GM12878 (cell line): ENCODE results near the gene SSBP3. TPM values are rescaled to one million over a fixed set of nuclear protein-coding genes. Genes with fewer than 3 reads are reported as not detected.

ENCODE experiments used
- ATAC-seq: fragments of 200-7000 bp; cut with Tn5 transposase; 3 replicates; pipeline ENCODE4 v1.9.1; 2020; ENCODE audit warnings: mild to moderate bottlenecking, moderate library complexity
- BruUV-seq: library from RNA; stranded (reverse); fragments of 400-500 nt; replicated peaks from 2 replicates; lab custom pipeline; 2021; lab: Mats Ljungman, UMichigan
- CTCF ChIA-PET: fragments of 300-600 bp; sonication (Branson Sonifier 250); formaldehyde crosslinking; extraction: SDS; loops from one replicate; lab custom pipeline; 2021; ENCODE audit warnings: inconsistent platforms; lab: Yijun Ruan, JAX
- POLR2A ChIA-PET: fragments of 350-600 bp; formaldehyde crosslinking; extraction: SDS; loops from one replicate; lab custom pipeline; 2021; ENCODE audit warnings: inconsistent platforms; lab: Charles Lee
- RAD21 ChIA-PET: fragments of 300-600 bp; sonication (Branson Sonifier 250); formaldehyde crosslinking; loops from one replicate; lab custom pipeline; 2023; ENCODE audit warnings: antibody characterized with exemption; ENCODE audit not compliant: unreplicated experiment; lab: Charles Lee
- SMC1A ChIA-PET: fragments of 300-600 bp; sonication (Branson Sonifier 250); formaldehyde crosslinking; loops from one replicate; lab custom pipeline; 2023; ENCODE audit not compliant: unreplicated experiment, uncharacterized antibody; lab: Charles Lee
- DNase-seq: peaks from one replicate; pipeline ENCODE4 v3.0.0-alpha.2; 2011; ENCODE audit warnings: low read depth, low spot score
- FAIRE-seq: peaks from 3 replicates; lab custom pipeline; 2011; peaks lifted over from hg19 to GRCh38; lab: Jason Lieb, UNC
- H2AFZ ChIP-seq: 2 replicates; pipeline ENCODE4 v1.6.0; 2011; ENCODE audit warnings: low read depth, low read length, control low read depth; ENCODE audit not compliant: control insufficient read depth
- H3K27ac ChIP-seq: 2 replicates; pipeline ENCODE4 v1.5.1; 2011; ENCODE audit warnings: control low read depth; ENCODE audit not compliant: control insufficient read depth, insufficient read depth
- H3K27me3 ChIP-seq, 2 experiments: replicated peaks in 1 of 2; 2 replicates each; pipeline versions ENCODE4 v1.6.0 to v1.6.1; 2011; ENCODE audit warnings: low read length in 1 of 2; ENCODE audit not compliant: control insufficient read depth in 2 of 2, insufficient read depth in 2 of 2
- H3K36me3 ChIP-seq, 2 experiments: 2 replicates each; pipeline ENCODE4 v1.5.1; 2011; ENCODE audit warnings: low read length in 1 of 2; ENCODE audit not compliant: control insufficient read depth in 2 of 2, insufficient read depth in 2 of 2
- H3K4me1 ChIP-seq: 2 replicates; pipeline ENCODE4 v1.6.1; 2011; ENCODE audit warnings: mild to moderate bottlenecking, low read length, moderate library complexity, mixed read lengths; ENCODE audit not compliant: control insufficient read depth, insufficient read depth
- H3K4me2 ChIP-seq: 2 replicates; pipeline ENCODE4 v1.6.0; 2011; ENCODE audit warnings: control low read depth; ENCODE audit not compliant: control insufficient read depth, insufficient read depth
- H3K4me3 ChIP-seq: fragments of 200-600 bp; sonication (generic); 2 replicates; pipeline ENCODE4 v1.5.1; 2016
- H3K79me2 ChIP-seq: 2 replicates; pipeline ENCODE4 v1.6.0; 2011; ENCODE audit warnings: low read length; ENCODE audit not compliant: control insufficient read depth, insufficient read depth
- H3K9ac ChIP-seq: 2 replicates; pipeline ENCODE4 v1.8.0; 2011; ENCODE audit warnings: low read length, control low read depth, mixed read lengths; ENCODE audit not compliant: control insufficient read depth, insufficient read depth
- H3K9me3 ChIP-seq: replicated peaks from 3 replicates; pipeline ENCODE4 v1.5.1; 2011; ENCODE audit warnings: mild to moderate bottlenecking, low read length; ENCODE audit not compliant: control insufficient read depth, insufficient read depth
- H4K20me1 ChIP-seq: 2 replicates; pipeline ENCODE4 v1.6.0; 2011; ENCODE audit not compliant: control insufficient read depth, insufficient read depth
- BACH1 ChIP-seq: fragments of 450-650 bp; IDR thresholded peaks from 2 replicates; pipeline ENCODE4 v1.6.1; 2017; ENCODE audit warnings: mild to moderate bottlenecking, borderline replicate concordance
- CHD2 ChIP-seq: IDR thresholded peaks from 2 replicates; pipeline ENCODE4 v1.6.1; 2011; ENCODE audit warnings: low read depth, low read length, improper control_type of control experiment, borderline replicate concordance
- CREM ChIP-seq: IDR thresholded peaks from 2 replicates; pipeline ENCODE4 v1.6.1; 2014; ENCODE audit warnings: antibody characterized with exemption, low read depth
- ESRRA ChIP-seq: IDR thresholded peaks from 2 replicates; pipeline ENCODE4 v1.6.1; 2012; ENCODE audit warnings: mild to moderate bottlenecking, low read length, improper control_type of control experiment
- FOXK2 ChIP-seq: fragments of 450-650 bp; IDR thresholded peaks from 2 replicates; pipeline ENCODE4 v1.6.1; 2017; ENCODE audit warnings: mild to moderate bottlenecking, moderate library complexity
- MXI1 ChIP-seq: fragments of 150-350 bp; IDR thresholded peaks from 2 replicates; pipeline ENCODE4 v1.6.1; 2011; ENCODE audit warnings: low read depth, mild to moderate bottlenecking, inconsistent platforms, low read length, improper control_type of control experiment
- MYB ChIP-seq: fragments of 150-350 bp; IDR thresholded peaks from 2 replicates; pipeline ENCODE4 v1.6.1; 2014; ENCODE audit warnings: mild to moderate bottlenecking, low read depth, low read length, borderline replicate concordance
- NFXL1 ChIP-seq: fragments of 450-650 bp; IDR thresholded peaks from 2 replicates; pipeline ENCODE4 v1.6.1; 2017; ENCODE audit warnings: antibody characterized with exemption, mild to moderate bottlenecking, borderline replicate concordance
- NFYB ChIP-seq: IDR thresholded peaks from 2 replicates; pipeline ENCODE4 v1.6.1; 2011; ENCODE audit warnings: low read depth, mild to moderate bottlenecking, low read length, improper control_type of control experiment, moderate library complexity; ENCODE audit not compliant: insufficient read depth
- POLR2AphosphoS5 ChIP-seq: IDR thresholded peaks from 2 replicates; pipeline ENCODE4 v1.6.1; 2011; ENCODE audit warnings: mild to moderate bottlenecking, low read length, inconsistent platforms
- SIN3A ChIP-seq: IDR thresholded peaks from 2 replicates; pipeline ENCODE4 v1.6.1; 2012; ENCODE audit warnings: low read depth, low read length, improper control_type of control experiment
- SIX5 ChIP-seq: IDR thresholded peaks from 2 replicates; pipeline ENCODE4 v1.6.1; 2011; ENCODE audit warnings: mild to moderate bottlenecking, low read depth, low read length, moderate library complexity; ENCODE audit not compliant: severe bottlenecking
- SPI1 ChIP-seq: IDR thresholded peaks from 2 replicates; pipeline ENCODE4 v1.6.1; 2011; ENCODE audit warnings: low read depth, mild to moderate bottlenecking, low read length, moderate library complexity, borderline replicate concordance; ENCODE audit not compliant: insufficient read depth
- SUZ12 ChIP-seq: fragments of 200-600 bp; sonication (generic); IDR thresholded peaks from one replicate; pipeline ENCODE4 v1.6.1; 2018; ENCODE audit warnings: antibody characterized with exemption, mild to moderate bottlenecking; ENCODE audit not compliant: unreplicated experiment
- ZNF384 ChIP-seq: IDR thresholded peaks from 2 replicates; pipeline ENCODE4 v1.6.1; 2012; ENCODE audit warnings: low read depth, mild to moderate bottlenecking, low read length, improper control_type of control experiment, borderline replicate concordance
- WGBS: methylation state at CpG from one replicate; pipeline ENCODE4 v1.1.6; 2016; ENCODE audit warnings: low lambda C conversion rate; ENCODE audit not compliant: insufficient replicate concordance, insufficient coverage; ENCODE audit errors: missing lambda C conversion rate; 5-methylcytosine and 5-hydroxymethylcytosine counted together
- in situ Hi-C: fragments of 300-500 bp; cut with MboI; formaldehyde crosslinking; loops from 9 replicates; pipeline ENCODE4 v1.14.3; 2018; ENCODE audit warnings: mixed read lengths
- intact Hi-C: fragments of 100-400 bp; cut with micrococcal nuclease; formaldehyde crosslinking; loops from one replicate; pipeline ENCODE4 v1.14.2; 2022; ENCODE audit not compliant: unreplicated experiment
- polyA plus RNA-seq, 11 experiments: library from polyadenylated mRNA; depleted of rRNA in 4 of 11; unstranded in 6 of 11; stranded (reverse) in 5 of 11; fragments of >200 nt; fragmentation: Nextera tagmentation in 4 of 11; fragmentation: Illumina TruSeq in 1 of 11; extraction: Ambion mirVana in 4 of 11; extraction: Trizol in 1 of 11; gene quantifications; 1 replicate in 1 of 11; 2 replicates in 10 of 11; pipeline versions ENCODE4 v1.2.1 to v1.2.3, GENCODE V29; 2011 to 2016; ENCODE audit warnings: inconsistent platforms in 2 of 11, missing spikeins in 2 of 11, low read depth in 1 of 11
- total RNA-seq, 4 experiments: library from RNA; depleted of rRNA in 3 of 4; stranded (reverse); fragments of >200 nt in 3 of 4; fragmentation: Illumina TruSeq in 1 of 4; extraction: Trizol in 1 of 4; gene quantifications; 2 replicates each; pipeline versions ENCODE4 v1.2.1 to v1.2.3, GENCODE V29; 2013 to 2021
- TF ChIP-seq, protein P1 (sequence below): fragments of 450-650 bp; IDR thresholded peaks from 2 replicates; pipeline ENCODE4 v1.6.1; 2017; ENCODE audit warnings: mild to moderate bottlenecking, low read depth, inconsistent platforms; ENCODE audit not compliant: poor library complexity, severe bottlenecking
- TF ChIP-seq, protein P2 (sequence below): IDR thresholded peaks from 2 replicates; pipeline ENCODE4 v1.6.1; 2011; ENCODE audit warnings: low read depth, mild to moderate bottlenecking, low read length, moderate library complexity, borderline replicate concordance; ENCODE audit errors: extremely low read depth

The SSBP3 gene
- total and polyA plus RNA-seq, 10 of the 15 experiments (the other 5 are each of a cell fraction or from before 2014, with no cell fraction given) = 4.1 to 51.7 (median 17.1) TPM

- ChIA-PET RAD21 (no interaction called here), CTCF (no interaction called here), SMC1A (no interaction called here), POLR2A (no interaction called here)
- no peaks in the 10 kb centered on the region for H3K4me1 ChIP-seq
- H3K79me2 ChIP-seq = no peaks in the 10 kb centered on the region
- H3K27ac ChIP-seq = no peak overlapping the region
- no peaks in the 10 kb centered on the region; a peak in 1 of 4 replicates for H3K27me3 ChIP-seq
- H3K4me3 ChIP-seq = no peak overlapping the region
- in situ Hi-C loops = no loop called here
- 0% methylated on average over 5 of the region's 5 CpGs for WGBS
- no peak overlapping the region for H2AFZ ChIP-seq
- no peak for DNase-seq
- ATAC-seq = no peak
- no peak overlapping the region for H3K9ac ChIP-seq
- H3K4me2 ChIP-seq = no peak overlapping the region
- BruUV-seq = no TSS peak
- H3K9me3 ChIP-seq = no peaks in the 10 kb centered on the region
- H4K20me1 ChIP-seq = no peaks in the 10 kb centered on the region
- no peak for FAIRE-seq
- intact Hi-C loops = no loop called here
- no peaks in the 10 kb centered on the region for H3K36me3 ChIP-seq
- no peak for TF ChIP-seq POLR2AphosphoS5
- TF ChIP-seq SUZ12 = no peak
- TF ChIP-seq SPI1 = peak; percentile 15; the same call in 1 of the 2 replicates
Observed at GRCh38 chr1:54417123-54417522, 10.9 kb upstream of the SSBP3 start.

DNA sequence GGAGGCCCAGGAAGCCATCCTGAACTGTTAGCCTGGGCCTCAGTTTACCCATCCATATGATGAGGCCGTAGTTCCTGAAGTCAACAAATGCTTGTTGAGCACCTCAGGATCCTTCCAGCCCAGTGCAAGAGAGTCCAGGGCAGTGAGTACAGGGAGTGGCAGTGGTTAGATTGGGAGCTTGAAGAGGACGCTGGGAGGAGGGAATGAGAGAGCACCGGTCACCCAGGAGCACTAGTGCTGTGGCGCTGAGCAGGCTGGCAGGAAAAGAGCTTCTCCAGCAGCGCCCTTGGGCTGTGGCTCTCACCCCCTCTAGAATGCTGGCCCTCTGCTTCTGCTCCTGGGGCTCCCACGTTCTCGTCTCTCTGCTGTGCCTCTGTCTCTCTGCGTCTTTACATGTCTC is 10.2 kb upstream of the SSBP3 start:
- no peak overlapping the region for H3K27ac ChIP-seq
- 31% methylated on average over 8 of the region's 8 CpGs for WGBS
- FAIRE-seq (no peak), ATAC-seq (no peak), DNase-seq (no peak)
- H3K9ac ChIP-seq = no peak overlapping the region
- POLR2A ChIA-PET = interaction anchor here (0.6 kb wide), 1 partner anchor 69 kb away, joined by 3 read pairs; no protein-coding TSS in a partner anchor
- no peak overlapping the region for H2AFZ ChIP-seq
- H3K4me1 ChIP-seq = no peaks in the 10 kb centered on the region
- no TSS peak for BruUV-seq
- SMC1A ChIA-PET = no interaction called here
- no peak overlapping the region for H3K4me3 ChIP-seq
- H3K79me2 ChIP-seq = no peaks in the 10 kb centered on the region
- CTCF ChIA-PET = no interaction called here
- RAD21 ChIA-PET = no interaction called here
- no peaks in the 10 kb centered on the region; a peak in 1 of 4 replicates for H3K27me3 ChIP-seq
- intact Hi-C loops (no loop called here), in situ Hi-C loops (no loop called here)
- H4K20me1 ChIP-seq = no peaks in the 10 kb centered on the region
- H3K9me3 ChIP-seq = no peaks in the 10 kb centered on the region
- H3K36me3 ChIP-seq = no peaks in the 10 kb centered on the region
- H3K4me2 ChIP-seq = no peak overlapping the region
- TF ChIP-seq, protein P1, sequence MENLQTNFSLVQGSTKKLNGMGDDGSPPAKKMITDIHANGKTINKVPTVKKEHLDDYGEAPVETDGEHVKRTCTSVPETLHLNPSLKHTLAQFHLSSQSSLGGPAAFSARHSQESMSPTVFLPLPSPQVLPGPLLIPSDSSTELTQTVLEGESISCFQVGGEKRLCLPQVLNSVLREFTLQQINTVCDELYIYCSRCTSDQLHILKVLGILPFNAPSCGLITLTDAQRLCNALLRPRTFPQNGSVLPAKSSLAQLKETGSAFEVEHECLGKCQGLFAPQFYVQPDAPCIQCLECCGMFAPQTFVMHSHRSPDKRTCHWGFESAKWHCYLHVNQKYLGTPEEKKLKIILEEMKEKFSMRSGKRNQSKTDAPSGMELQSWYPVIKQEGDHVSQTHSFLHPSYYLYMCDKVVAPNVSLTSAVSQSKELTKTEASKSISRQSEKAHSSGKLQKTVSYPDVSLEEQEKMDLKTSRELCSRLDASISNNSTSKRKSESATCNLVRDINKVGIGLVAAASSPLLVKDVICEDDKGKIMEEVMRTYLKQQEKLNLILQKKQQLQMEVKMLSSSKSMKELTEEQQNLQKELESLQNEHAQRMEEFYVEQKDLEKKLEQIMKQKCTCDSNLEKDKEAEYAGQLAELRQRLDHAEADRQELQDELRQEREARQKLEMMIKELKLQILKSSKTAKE = no peak
- TF ChIP-seq SUZ12 (no peak), ESRRA (no peak), MYB (no peak), SIX5 (no peak), ZNF384 (no peak), FOXK2 (no peak), NFXL1 (no peak), CHD2 (no peak), BACH1 (no peak), CREM (no peak), SIN3A (no peak), MXI1 (no peak), NFYB (no peak)
- TF ChIP-seq, protein P2, sequence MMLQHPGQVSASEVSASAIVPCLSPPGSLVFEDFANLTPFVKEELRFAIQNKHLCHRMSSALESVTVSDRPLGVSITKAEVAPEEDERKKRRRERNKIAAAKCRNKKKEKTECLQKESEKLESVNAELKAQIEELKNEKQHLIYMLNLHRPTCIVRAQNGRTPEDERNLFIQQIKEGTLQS = no peak
